Fibroblast of lung (primary cell): Measurements from ENCODE around the gene PRMT5. TPM values are rescaled to one million over a fixed set of nuclear protein-coding genes. Genes with fewer than 3 reads are reported as not detected.

Source experiments
- DNase-seq, 2 donors: peaks; one replicate each; pipeline versions ENCODE4 v3.0.0 to v3.0.0-alpha.2; 2010; ENCODE audit warnings: low read depth in 2 of 2
- H2AFZ ChIP-seq: 2 replicates; pipeline ENCODE4 v1.5.1; 2012; ENCODE audit warnings: low read length, control low read depth, inconsistent platforms
- H3K27ac ChIP-seq: 2 replicates; pipeline ENCODE4 v1.5.1; 2011; ENCODE audit warnings: low read length, control low read depth; ENCODE audit not compliant: insufficient read depth
- H3K27me3 ChIP-seq: 2 replicates; pipeline ENCODE4 v1.5.1; 2011; ENCODE audit warnings: mild to moderate bottlenecking, low read length; ENCODE audit not compliant: control insufficient read depth, insufficient read depth
- H3K36me3 ChIP-seq: 2 replicates; pipeline ENCODE4 v1.5.1; 2011; ENCODE audit warnings: low read length; ENCODE audit not compliant: control insufficient read depth, insufficient read depth
- H3K4me1 ChIP-seq: 2 replicates; pipeline ENCODE4 v1.5.1; 2011; ENCODE audit warnings: low read length; ENCODE audit not compliant: control insufficient read depth, insufficient read depth; ENCODE audit errors: extremely low read depth
- H3K4me2 ChIP-seq: 2 replicates; pipeline ENCODE4 v1.5.1; 2011; ENCODE audit warnings: low read length, control low read depth; ENCODE audit not compliant: insufficient read depth; ENCODE audit errors: extremely low read depth
- H3K4me3 ChIP-seq, 4 experiments: fragments of 200-600 bp in 1 of 4; sonication (generic) in 1 of 4; replicated peaks in 1 of 4; 2 replicates each; pipeline ENCODE4 v1.5.1; 2011 to 2016; ENCODE audit warnings: low read length in 4 of 4, low read depth in 3 of 4, mild to moderate bottlenecking in 3 of 4, control low read depth in 2 of 4, inconsistent platforms in 1 of 4, mixed read lengths in 1 of 4; ENCODE audit not compliant: insufficient read depth in 1 of 4; ENCODE audit errors: control extremely low read depth in 1 of 4
- H3K79me2 ChIP-seq: 2 replicates; pipeline ENCODE4 v1.5.1; 2012; ENCODE audit warnings: mild to moderate bottlenecking, low read length, inconsistent platforms; ENCODE audit not compliant: control insufficient read depth, insufficient read depth
- H3K9ac ChIP-seq: 2 replicates; pipeline ENCODE4 v1.5.1; 2011; ENCODE audit warnings: mild to moderate bottlenecking, low read length, control low read depth; ENCODE audit not compliant: insufficient read depth
- H3K9me3 ChIP-seq: 2 replicates; pipeline ENCODE4 v1.5.1; 2012; ENCODE audit warnings: low read depth, low read length; ENCODE audit not compliant: control insufficient read depth, insufficient read depth
- H4K20me1 ChIP-seq: 2 replicates; pipeline ENCODE4 v1.5.1; 2011; ENCODE audit warnings: low read length; ENCODE audit not compliant: control insufficient read depth, insufficient read depth; ENCODE audit errors: extremely low read depth
- CTCF ChIP-seq, 2 donors: IDR thresholded peaks in 1 of 2; conservative IDR thresholded peaks in 1 of 2; 1 replicate in 1 of 2; 2 replicates in 1 of 2; pipeline ENCODE4 v1.5.1; 2011 to 2012; ENCODE audit warnings: low read length in 2 of 2, control low read depth in 1 of 2, inconsistent platforms in 1 of 2, low read depth in 1 of 2, mild to moderate bottlenecking in 1 of 2
- EZH2 ChIP-seq: IDR thresholded peaks from 2 replicates; pipeline ENCODE4 v1.5.1; 2012; ENCODE audit warnings: low read length, control low read depth, mild to moderate bottlenecking; ENCODE audit errors: missing control alignments
- polyA plus RNA-seq, 2 donors: library from polyadenylated mRNA; depleted of rRNA in 1 of 2; stranded (reverse) in 1 of 2; unstranded in 1 of 2; fragments of >200 nt; gene quantifications; 2 replicates each; pipeline ENCODE4 v1.2.1, GENCODE V29; 2011 to 2012; ENCODE audit warnings: missing spikeins in 1 of 2
- total RNA-seq: library from RNA; depleted of rRNA; stranded (reverse); fragments of >200 nt; gene quantifications from 2 replicates; pipeline ENCODE4 v1.2.1, GENCODE V29; 2014

Gene PRMT5
- total and polyA plus RNA-seq, 2 donors (not counting 1 experiment from before 2014, with no cell fraction given), result 54.8 to 91.7 TPM

GRCh38 chr14:22906073-22906472 lies 23.1 kb downstream of the PRMT5 start:
- Histone ChIP-seq H3K9ac (no peak overlapping the region), H2AFZ (no peak overlapping the region), H3K79me2 (no peaks in the 10 kb centered on the region), H3K4me1 (no peaks in the 10 kb centered on the region), H3K27me3 (no peaks in the 10 kb centered on the region), H3K4me3 (no peak overlapping the region), H3K27ac (no peak overlapping the region), H3K36me3 (peaks cover 27% of the 10 kb centered on the region), H4K20me1 (no peaks in the 10 kb centered on the region), H3K4me2 (no peak overlapping the region), H3K9me3 (no peaks in the 10 kb centered on the region)
- no peak for DNase-seq
- TF ChIP-seq CTCF (conservative IDR thresholded peaks at IDR 0.05 in 1 of 2, IDR thresholded peaks at IDR 0.05 in 1 of 2; ENCODE audit: low read depth in 1 of 2, low read length in 2 of 2) (no peak), EZH2 (no peak)

DNA sequence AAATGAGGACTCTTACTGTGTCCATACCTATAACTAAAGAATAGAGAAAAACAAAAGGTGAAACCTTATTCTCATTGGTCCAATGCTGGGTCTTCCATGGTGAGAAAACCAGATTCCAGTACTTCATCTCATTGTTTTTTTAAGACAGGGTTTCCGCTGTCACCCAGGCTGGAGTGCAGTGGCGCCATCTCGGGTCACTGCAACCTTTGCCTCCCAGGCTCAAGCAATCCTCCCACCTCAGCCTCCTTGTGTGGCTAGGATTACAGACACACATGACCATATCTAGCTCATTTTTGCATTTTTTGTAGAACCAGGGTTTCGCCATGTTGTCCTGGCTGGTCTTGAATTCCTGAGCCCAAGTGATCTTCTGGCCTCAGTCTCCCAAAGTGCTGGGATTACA lies 23.5 kb downstream of the PRMT5 start:
- Histone ChIP-seq H3K36me3 (peaks cover 27% of the 10 kb centered on the region), H2AFZ (no peak overlapping the region), H4K20me1 (no peaks in the 10 kb centered on the region), H3K4me1 (no peaks in the 10 kb centered on the region), H3K27me3 (no peaks in the 10 kb centered on the region), H3K9ac (no peak overlapping the region), H3K27ac (no peak overlapping the region), H3K4me3 (no peak overlapping the region), H3K9me3 (no peaks in the 10 kb centered on the region), H3K79me2 (no peaks in the 10 kb centered on the region), H3K4me2 (no peak overlapping the region)
- no peak for TF ChIP-seq EZH2
- TF ChIP-seq CTCF (conservative IDR thresholded peaks at IDR 0.05 in 1 of 2, IDR thresholded peaks at IDR 0.05 in 1 of 2; ENCODE audit: low read depth in 1 of 2, low read length in 2 of 2), result no peak
- no peak for DNase-seq

DNA sequence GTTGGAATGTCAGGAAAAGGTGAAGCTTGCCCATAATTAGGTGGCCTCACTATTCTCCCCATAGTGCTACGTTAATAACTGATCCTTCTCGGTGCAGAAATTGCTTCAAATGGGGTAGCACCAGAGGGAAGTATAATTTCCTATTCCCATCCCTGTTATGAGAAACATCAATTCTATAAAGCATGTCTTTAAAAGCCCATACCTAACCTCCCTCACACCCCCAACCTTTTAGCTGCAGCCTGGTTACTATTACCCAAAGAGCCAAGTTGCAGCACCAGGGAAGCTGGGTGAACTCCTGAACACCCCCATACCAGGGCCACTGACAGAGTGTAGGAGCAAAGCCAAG lies 25.5 kb downstream of the PRMT5 start:
- Histone ChIP-seq H2AFZ (no peak overlapping the region), H3K27ac (no peak overlapping the region), H3K9ac (no peak overlapping the region), H3K4me1 (peaks cover 5% of the 10 kb centered on the region), H3K79me2 (no peaks in the 10 kb centered on the region), H3K9me3 (no peaks in the 10 kb centered on the region), H3K36me3 (peaks cover 27% of the 10 kb centered on the region), H4K20me1 (no peaks in the 10 kb centered on the region), H3K4me3 (no peak overlapping the region), H3K27me3 (no peaks in the 10 kb centered on the region), H3K4me2 (no peak overlapping the region)
- no peak for DNase-seq
- no peak for TF ChIP-seq EZH2
- no peak for TF ChIP-seq CTCF (conservative IDR thresholded peaks at IDR 0.05 in 1 of 2, IDR thresholded peaks at IDR 0.05 in 1 of 2; ENCODE audit: low read depth in 1 of 2, low read length in 2 of 2)
